Stimulated activated naive CD8-positive, alpha-beta T cell treated with anti-CD3 and anti-CD28 coated beads, Interleukin-15, amount 100 ng/mL, for 72 hours (primary cell): ENCODE measurements around the gene AGRN.

Experiments used
- ATAC-seq: fragments of 150-1000 bp; cut with Tn5 transposase; 2 replicates; pipeline ENCODE4 v1.10.0; 2021; ENCODE audit warnings: mild to moderate bottlenecking, moderate library complexity
- DNase-seq, 2 donors: peaks; one replicate each; pipeline ENCODE4 v3.0.0; 2021 to 2022
- H3K27ac Mint-ChIP-seq, 2 donors: one replicate each; pipeline ENCODE4 v1.8.0; 2022; ENCODE audit warnings: mild to moderate bottlenecking in 2 of 2, mixed read lengths in 2 of 2, moderate library complexity in 2 of 2
- H3K27me3 Mint-ChIP-seq: one replicate; pipeline ENCODE4 v1.8.0; 2022; ENCODE audit warnings: mixed read lengths
- H3K4me1 Mint-ChIP-seq: one replicate; pipeline ENCODE4 v1.8.0; 2022; ENCODE audit warnings: mild to moderate bottlenecking, mixed read lengths
- H3K4me3 Mint-ChIP-seq, 2 donors: one replicate each; pipeline ENCODE4 v1.8.0; 2022; ENCODE audit warnings: mild to moderate bottlenecking in 2 of 2, mixed read lengths in 2 of 2, moderate library complexity in 1 of 2
- H3K9me3 Mint-ChIP-seq, 2 donors: one replicate each; pipeline ENCODE4 v1.8.0; 2022; ENCODE audit warnings: mixed read lengths in 2 of 2

AGRN gene

GRCh38 chr1:1043411-1043810 is 23.5 kb downstream of the AGRN start:
- Mint-ChIP-seq H3K27ac (peak overlapping the region in 1 of 2 donors; percentile 77), H3K4me1 (peaks cover 19% of the 10 kb centered on the region), H3K27me3 (peaks cover 16% of the 10 kb centered on the region), H3K9me3 (peaks cover 0 to 6% of the 10 kb centered on the region in 2 donors), H3K4me3 (no peak overlapping the region)
- DNase-seq, result no peak
- no peak for ATAC-seq

DNA sequence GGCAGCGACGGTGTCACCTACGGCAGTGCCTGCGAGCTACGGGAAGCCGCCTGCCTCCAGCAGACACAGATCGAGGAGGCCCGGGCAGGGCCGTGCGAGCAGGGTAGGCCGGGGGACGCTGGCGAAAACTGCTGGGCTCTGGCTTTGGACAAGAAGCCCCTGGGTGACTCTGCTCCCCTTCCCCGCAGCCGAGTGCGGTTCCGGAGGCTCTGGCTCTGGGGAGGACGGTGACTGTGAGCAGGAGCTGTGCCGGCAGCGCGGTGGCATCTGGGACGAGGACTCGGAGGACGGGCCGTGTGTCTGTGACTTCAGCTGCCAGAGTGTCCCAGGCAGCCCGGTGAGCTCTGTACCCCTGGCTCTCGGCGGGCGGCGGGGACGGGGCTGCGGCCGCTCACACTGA is 24.0 kb downstream of the AGRN start:
- no peak for ATAC-seq
- no peak overlapping the region for H3K4me3 Mint-ChIP-seq

GRCh38 chr1:1044455-1045078 is 24.6 kb downstream of the AGRN start:
- ATAC-seq (no peak), DNase-seq (no peak)
- peaks cover 0 to 6% of the 10 kb centered on the region in 2 donors for H3K9me3 Mint-ChIP-seq
- no peak overlapping the region for H3K4me3 Mint-ChIP-seq
- no peak overlapping the region for H3K27ac Mint-ChIP-seq
- H3K27me3 Mint-ChIP-seq, result peaks cover 5% of the 10 kb centered on the region
- peaks cover 8% of the 10 kb centered on the region for H3K4me1 Mint-ChIP-seq

More for the DNA sequence above, 24.0 kb downstream of the AGRN start:
- H3K27ac Mint-ChIP-seq, result no peak overlapping the region
- peaks cover 14% of the 10 kb centered on the region for H3K4me1 Mint-ChIP-seq
- H3K27me3 Mint-ChIP-seq, result peaks cover 11% of the 10 kb centered on the region
- no peak for DNase-seq
- peaks cover 0 to 6% of the 10 kb centered on the region in 2 donors for H3K9me3 Mint-ChIP-seq

DNA sequence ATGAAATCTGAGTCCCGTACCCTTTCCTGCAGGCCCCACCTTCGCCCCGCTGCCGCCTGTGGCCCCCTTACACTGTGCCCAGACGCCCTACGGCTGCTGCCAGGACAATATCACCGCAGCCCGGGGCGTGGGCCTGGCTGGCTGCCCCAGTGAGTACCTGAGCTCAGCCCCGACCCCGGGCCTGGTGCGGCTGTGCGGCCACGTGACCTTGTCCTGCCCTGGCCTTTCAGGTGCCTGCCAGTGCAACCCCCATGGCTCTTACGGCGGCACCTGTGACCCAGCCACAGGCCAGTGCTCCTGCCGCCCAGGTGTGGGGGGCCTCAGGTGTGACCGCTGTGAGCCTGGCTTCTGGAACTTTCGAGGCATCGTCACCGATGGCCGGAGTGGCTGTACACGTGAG is 25.2 kb downstream of the AGRN start:
- Mint-ChIP-seq H3K27me3 (no peaks in the 10 kb centered on the region), H3K9me3 (peaks cover 0 to 6% of the 10 kb centered on the region in 2 donors), H3K4me1 (peaks cover 2% of the 10 kb centered on the region), H3K27ac (no peak overlapping the region), H3K4me3 (no peak overlapping the region)
- ATAC-seq, result no peak
- no peak for DNase-seq

DNA sequence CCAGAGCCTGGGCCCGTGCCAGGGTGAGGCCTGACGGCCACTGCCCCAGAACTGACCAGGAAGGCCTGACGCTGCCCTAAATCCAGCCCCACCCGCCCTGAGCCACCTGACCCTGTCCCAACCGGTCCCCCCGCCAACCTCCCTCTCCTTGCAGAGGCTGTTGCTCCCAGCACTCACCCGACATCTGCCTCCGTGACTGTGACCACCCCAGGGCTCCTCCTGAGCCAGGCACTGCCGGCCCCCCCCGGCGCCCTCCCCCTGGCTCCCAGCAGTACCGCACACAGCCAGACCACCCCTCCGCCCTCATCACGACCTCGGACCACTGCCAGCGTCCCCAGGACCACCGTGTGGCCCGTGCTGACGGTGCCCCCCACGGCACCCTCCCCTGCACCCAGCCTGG is 26.3 kb downstream of the AGRN start:
- Mint-ChIP-seq H3K4me1 (no peaks in the 10 kb centered on the region), H3K27ac (no peak overlapping the region), H3K9me3 (peaks cover 0 to 6% of the 10 kb centered on the region in 2 donors), H3K4me3 (no peak overlapping the region), H3K27me3 (no peaks in the 10 kb centered on the region)
- DNase-seq (no peak), ATAC-seq (no peak)

- DNase-seq (no peak), ATAC-seq (no peak)
- H3K27me3 Mint-ChIP-seq, result no peaks in the 10 kb centered on the region
- H3K4me1 Mint-ChIP-seq, result no peaks in the 10 kb centered on the region
- H3K9me3 Mint-ChIP-seq, result peaks cover 0 to 6% of the 10 kb centered on the region in 2 donors
- no peak overlapping the region for H3K27ac Mint-ChIP-seq
- no peak overlapping the region for H3K4me3 Mint-ChIP-seq
These were observed 26.8 kb downstream of the AGRN start for GRCh38 chr1:1046767-1047166.

- no peak for ATAC-seq
- no peaks in the 10 kb centered on the region for H3K27me3 Mint-ChIP-seq
These were observed 27.5 kb downstream of the AGRN start for GRCh38 chr1:1047407-1047806.

DNA sequence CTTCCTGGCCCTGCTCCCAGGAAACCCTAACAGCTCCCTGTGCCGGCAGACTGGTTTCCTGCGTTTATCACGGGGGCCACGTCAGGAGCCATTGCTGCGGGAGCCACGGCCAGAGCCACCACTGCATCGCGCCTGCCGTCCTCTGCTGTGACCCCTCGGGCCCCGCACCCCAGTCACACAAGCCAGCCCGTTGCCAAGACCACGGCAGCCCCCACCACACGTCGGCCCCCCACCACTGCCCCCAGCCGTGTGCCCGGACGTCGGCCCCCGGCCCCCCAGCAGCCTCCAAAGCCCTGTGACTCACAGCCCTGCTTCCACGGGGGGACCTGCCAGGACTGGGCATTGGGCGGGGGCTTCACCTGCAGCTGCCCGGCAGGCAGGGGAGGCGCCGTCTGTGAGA is 28.0 kb downstream of the AGRN start:
- ATAC-seq, result no peak
- no peaks in the 10 kb centered on the region for H3K27me3 Mint-ChIP-seq
- no peaks in the 10 kb centered on the region for H3K4me1 Mint-ChIP-seq
- peaks cover 0 to 9% of the 10 kb centered on the region in 2 donors for H3K9me3 Mint-ChIP-seq
- H3K27ac Mint-ChIP-seq, result no peak overlapping the region
- no peak for DNase-seq
- no peak overlapping the region for H3K4me3 Mint-ChIP-seq

More at GRCh38 chr1:1047407-1047806, 27.5 kb downstream of the AGRN start:
- Mint-ChIP-seq H3K4me1 (no peaks in the 10 kb centered on the region), H3K27ac (no peak overlapping the region), H3K4me3 (no peak overlapping the region), H3K9me3 (peaks cover 0 to 10% of the 10 kb centered on the region in 2 donors)
- DNase-seq, result no peak

DNA sequence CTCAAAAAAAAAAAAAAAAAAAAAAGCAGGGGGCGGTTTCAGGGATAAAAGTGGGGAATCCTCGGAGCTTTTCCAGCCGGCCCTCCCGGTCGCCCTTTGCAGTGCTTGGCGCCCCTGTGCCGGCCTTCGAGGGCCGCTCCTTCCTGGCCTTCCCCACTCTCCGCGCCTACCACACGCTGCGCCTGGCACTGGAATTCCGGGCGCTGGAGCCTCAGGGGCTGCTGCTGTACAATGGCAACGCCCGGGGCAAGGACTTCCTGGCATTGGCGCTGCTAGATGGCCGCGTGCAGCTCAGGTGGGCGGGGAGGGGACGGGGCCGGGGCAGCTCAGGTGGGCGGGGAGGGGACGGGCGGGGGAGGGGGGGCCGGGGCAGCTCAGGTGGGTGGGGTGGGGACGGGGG is 28.8 kb downstream of the AGRN start:
- Mint-ChIP-seq H3K27ac (no peak overlapping the region), H3K4me3 (no peak overlapping the region), H3K27me3 (no peaks in the 10 kb centered on the region), H3K4me1 (no peaks in the 10 kb centered on the region), H3K9me3 (peaks cover 0 to 5% of the 10 kb centered on the region in 2 donors)
- DNase-seq (no peak), ATAC-seq (no peak)

DNA sequence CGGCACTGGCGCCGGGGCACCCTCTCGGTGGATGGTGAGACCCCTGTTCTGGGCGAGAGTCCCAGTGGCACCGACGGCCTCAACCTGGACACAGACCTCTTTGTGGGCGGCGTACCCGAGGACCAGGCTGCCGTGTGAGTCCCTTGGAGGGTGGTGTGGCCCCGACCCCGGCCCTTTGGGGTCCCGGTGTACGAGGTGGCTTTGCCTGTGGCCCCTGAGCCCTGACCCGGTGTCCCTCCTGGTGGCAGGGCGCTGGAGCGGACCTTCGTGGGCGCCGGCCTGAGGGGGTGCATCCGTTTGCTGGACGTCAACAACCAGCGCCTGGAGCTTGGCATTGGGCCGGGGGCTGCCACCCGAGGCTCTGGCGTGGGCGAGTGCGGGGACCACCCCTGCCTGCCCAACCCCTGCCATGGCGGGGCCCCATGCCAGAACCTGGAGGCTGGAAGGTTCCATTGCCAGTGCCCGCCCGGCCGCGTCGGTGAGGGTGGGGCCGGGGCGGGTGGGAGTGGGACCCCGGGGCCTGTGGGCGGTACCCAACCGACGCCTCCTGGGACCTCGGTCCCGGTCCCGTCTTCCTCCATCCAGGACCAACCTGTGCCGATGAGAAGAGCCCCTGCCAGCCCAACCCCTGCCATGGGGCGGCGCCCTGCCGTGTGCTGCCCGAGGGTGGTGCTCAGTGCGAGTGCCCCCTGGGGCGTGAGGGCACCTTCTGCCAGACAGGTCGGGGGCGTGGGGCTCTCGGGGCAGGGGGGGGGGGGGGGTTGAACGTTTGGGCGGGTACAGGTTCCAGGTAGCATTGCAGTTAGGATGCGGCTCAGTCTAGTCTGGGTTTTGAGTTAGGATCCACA is 29.6 kb downstream of the AGRN start:
- Mint-ChIP-seq H3K9me3 (peaks cover 0 to 5% of the 10 kb centered on the region in 2 donors), H3K4me1 (no peaks in the 10 kb centered on the region), H3K27ac (no peak overlapping the region), H3K4me3 (no peak overlapping the region), H3K27me3 (no peaks in the 10 kb centered on the region)
- ATAC-seq, result peak; percentile 19
- DNase-seq, result no peak

DNA sequence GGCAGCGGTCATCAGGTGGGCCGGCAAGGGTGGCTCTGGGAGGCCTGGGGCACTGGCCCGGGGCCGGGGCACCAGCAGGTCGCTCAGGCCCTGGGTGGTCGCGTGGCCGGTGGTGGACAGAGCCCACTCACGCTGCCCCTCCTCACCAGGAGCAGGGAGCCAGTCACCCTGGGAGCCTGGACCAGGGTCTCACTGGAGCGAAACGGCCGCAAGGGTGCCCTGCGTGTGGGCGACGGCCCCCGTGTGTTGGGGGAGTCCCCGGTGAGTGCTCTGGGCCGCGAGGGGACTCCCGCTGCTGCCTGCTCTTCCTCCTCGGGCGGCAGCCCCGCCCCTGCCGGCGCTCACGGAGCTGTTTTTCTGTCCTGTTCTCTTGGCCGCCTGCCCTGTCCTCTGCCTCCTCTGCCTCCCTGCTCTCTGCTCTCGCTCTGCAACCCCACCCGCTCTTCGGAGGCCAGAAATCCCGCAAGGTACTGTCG is 30.7 kb downstream of the AGRN start:
- ATAC-seq (no peak), DNase-seq (no peak)
- H3K4me3 Mint-ChIP-seq, result no peak overlapping the region
- no peaks in the 10 kb centered on the region for H3K4me1 Mint-ChIP-seq
- no peaks in the 10 kb centered on the region for H3K27me3 Mint-ChIP-seq
- H3K27ac Mint-ChIP-seq, result no peak overlapping the region
- H3K9me3 Mint-ChIP-seq, result peaks cover 0 to 5% of the 10 kb centered on the region in 2 donors

- Mint-ChIP-seq H3K9me3 (peaks cover 0 to 5% of the 10 kb centered on the region in 2 donors), H3K4me1 (no peaks in the 10 kb centered on the region), H3K4me3 (no peak overlapping the region), H3K27ac (no peak overlapping the region), H3K27me3 (no peaks in the 10 kb centered on the region)
- ATAC-seq (no peak), DNase-seq (no peak)
These were observed 31.3 kb downstream of the AGRN start for GRCh38 chr1:1051127-1051810.

DNA sequence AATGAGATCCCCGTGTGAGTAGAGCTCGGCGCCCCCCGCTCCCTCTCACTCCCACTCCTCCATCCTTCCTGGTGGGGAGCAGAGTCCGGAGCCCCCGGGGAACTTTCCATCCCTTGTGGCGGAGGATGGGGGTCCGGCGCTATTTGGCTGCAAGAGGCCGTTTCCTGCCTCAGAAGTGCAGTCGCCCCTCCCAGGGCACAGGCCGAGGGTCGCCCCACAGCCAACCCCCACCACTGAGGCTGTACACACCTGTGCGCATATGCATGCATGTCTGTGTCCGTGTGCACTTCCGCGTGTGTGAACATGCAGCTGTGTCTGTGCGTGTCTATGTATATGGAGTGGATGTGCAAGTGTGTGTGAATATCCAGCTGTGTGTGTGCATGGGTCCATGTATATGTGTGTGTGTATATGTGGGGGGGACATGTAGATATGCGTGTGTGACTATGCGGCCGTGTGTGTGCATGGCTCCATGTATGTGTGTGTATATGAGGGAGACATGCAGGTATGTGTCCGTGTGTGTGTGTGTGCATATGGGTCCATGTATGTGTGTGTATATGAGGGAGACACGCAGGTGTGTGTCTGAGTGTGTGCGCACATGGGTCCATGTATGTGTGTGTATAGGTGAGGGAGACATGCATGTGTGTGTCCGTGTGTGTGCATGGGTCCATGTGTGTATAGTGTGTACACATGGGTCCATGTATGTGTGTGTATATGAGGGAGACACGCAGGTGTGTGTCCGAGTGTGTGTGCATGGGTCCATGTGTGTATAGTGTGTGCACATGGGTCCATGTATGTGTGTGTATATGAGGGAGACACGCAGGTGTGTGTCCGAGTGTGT is 32.3 kb downstream of the AGRN start:
- Mint-ChIP-seq H3K4me1 (no peaks in the 10 kb centered on the region), H3K27ac (no peak overlapping the region), H3K4me3 (no peak overlapping the region), H3K9me3 (peaks cover 0 to 5% of the 10 kb centered on the region in 2 donors), H3K27me3 (peaks cover 8% of the 10 kb centered on the region)
- ATAC-seq (no peak), DNase-seq (no peak)

GRCh38 chr1:1053022-1053421 is 33.1 kb downstream of the AGRN start:
- Mint-ChIP-seq H3K4me1 (peaks cover under 1% of the 10 kb centered on the region), H3K27me3 (peaks cover 16% of the 10 kb centered on the region), H3K9me3 (peaks cover 0 to 5% of the 10 kb centered on the region in 2 donors), H3K27ac (no peak overlapping the region), H3K4me3 (no peak overlapping the region)
- ATAC-seq (no peak), DNase-seq (no peak)

- Mint-ChIP-seq H3K4me1 (peaks cover 8% of the 10 kb centered on the region), H3K27ac (no peak overlapping the region), H3K9me3 (peaks cover 0 to 5% of the 10 kb centered on the region in 2 donors), H3K4me3 (no peak overlapping the region), H3K27me3 (peaks cover 22% of the 10 kb centered on the region)
- no peak for DNase-seq
- ATAC-seq, result no peak
These were observed 33.8 kb downstream of the AGRN start for GRCh38 chr1:1053682-1054081.
